Upper lobe of left lung (tissue), 4 donors: Measurements from ENCODE around the gene SPTBN5.

ENCODE experiments used
- POLR2A ChIP-seq, 4 donors: fragments of 450-650 bp; IDR thresholded peaks; one replicate each; pipeline ENCODE4 v1.5.1; 2016 to 2017; ENCODE audit warnings: antibody characterized with exemption in 4 of 4, mild to moderate bottlenecking in 2 of 4
- POLR2AphosphoS5 ChIP-seq, 2 donors: sonication (generic); formaldehyde crosslinking; IDR thresholded peaks; one replicate each; pipeline ENCODE4 v1.5.1; 2017; ENCODE audit warnings: antibody characterized with exemption in 2 of 2
- TF ChIP-seq, protein P1 (sequence below), 6 experiments: fragments of 450-650 bp in 4 of 6; fragments of 200-600 bp in 2 of 6; sonication (generic) in 2 of 6; IDR thresholded peaks; one replicate each; pipeline ENCODE4 v1.5.1; 2016 to 2019; ENCODE audit warnings: antibody characterized with exemption in 6 of 6

DNA sequence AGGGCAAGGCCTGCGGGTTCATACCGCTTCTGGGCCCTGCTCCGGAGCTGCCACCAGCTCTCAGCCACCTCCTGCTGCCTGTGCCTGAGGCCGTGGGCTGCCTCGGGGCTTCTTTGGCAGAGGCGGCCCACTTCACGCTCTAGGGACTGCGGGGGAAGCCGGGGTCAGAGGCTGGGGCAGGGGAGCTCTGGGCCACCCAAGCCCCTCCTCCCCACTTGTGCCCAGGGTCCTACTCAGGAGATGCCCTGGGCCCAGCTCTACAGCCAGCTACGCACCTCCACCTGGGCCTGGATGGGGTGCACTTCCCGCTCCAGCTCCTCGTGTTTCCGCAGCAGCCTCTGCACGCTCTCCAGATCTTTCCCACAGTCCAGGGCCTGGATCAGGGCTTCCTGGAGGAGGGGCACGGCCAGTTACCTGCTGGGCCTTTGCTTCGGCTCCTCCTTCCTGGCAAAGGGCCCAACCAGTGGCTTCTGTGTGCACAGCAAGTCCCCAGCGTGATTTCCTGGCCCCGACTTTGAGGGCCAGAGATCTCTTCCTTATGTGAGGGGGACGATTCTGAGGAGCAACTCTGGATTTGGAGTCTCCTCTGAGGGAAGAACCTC is 31.2 kb downstream of the SPTBN5 start:
- TF ChIP-seq, protein P1, sequence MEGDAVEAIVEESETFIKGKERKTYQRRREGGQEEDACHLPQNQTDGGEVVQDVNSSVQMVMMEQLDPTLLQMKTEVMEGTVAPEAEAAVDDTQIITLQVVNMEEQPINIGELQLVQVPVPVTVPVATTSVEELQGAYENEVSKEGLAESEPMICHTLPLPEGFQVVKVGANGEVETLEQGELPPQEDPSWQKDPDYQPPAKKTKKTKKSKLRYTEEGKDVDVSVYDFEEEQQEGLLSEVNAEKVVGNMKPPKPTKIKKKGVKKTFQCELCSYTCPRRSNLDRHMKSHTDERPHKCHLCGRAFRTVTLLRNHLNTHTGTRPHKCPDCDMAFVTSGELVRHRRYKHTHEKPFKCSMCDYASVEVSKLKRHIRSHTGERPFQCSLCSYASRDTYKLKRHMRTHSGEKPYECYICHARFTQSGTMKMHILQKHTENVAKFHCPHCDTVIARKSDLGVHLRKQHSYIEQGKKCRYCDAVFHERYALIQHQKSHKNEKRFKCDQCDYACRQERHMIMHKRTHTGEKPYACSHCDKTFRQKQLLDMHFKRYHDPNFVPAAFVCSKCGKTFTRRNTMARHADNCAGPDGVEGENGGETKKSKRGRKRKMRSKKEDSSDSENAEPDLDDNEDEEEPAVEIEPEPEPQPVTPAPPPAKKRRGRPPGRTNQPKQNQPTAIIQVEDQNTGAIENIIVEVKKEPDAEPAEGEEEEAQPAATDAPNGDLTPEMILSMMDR (IDR thresholded peaks at IDR 0.05) = no peak
- TF ChIP-seq POLR2A (IDR thresholded peaks at IDR 0.05) = no peak
- TF ChIP-seq POLR2AphosphoS5 (IDR thresholded peaks at IDR 0.05) = no peak
